HG02840 (cell line): ENCODE measurements around the gene SLC12A8.

Experiments used
- ATAC-seq: cut with Tn5 transposase; IDR thresholded peaks from one replicate; pipeline ENCODE4 v1.9.1; 2021; ENCODE audit warnings: mild to moderate bottlenecking, moderate library complexity, moderate number of reproducible peaks; ENCODE audit not compliant: unreplicated experiment, low FRiP score

Gene SLC12A8

GRCh38 chr3:125058529-125058928 is 154.0 kb downstream of the SLC12A8 start:
- no peak for ATAC-seq

GRCh38 chr3:125057186-125057850 is 155.2 kb downstream of the SLC12A8 start:
- no peak for ATAC-seq

DNA sequence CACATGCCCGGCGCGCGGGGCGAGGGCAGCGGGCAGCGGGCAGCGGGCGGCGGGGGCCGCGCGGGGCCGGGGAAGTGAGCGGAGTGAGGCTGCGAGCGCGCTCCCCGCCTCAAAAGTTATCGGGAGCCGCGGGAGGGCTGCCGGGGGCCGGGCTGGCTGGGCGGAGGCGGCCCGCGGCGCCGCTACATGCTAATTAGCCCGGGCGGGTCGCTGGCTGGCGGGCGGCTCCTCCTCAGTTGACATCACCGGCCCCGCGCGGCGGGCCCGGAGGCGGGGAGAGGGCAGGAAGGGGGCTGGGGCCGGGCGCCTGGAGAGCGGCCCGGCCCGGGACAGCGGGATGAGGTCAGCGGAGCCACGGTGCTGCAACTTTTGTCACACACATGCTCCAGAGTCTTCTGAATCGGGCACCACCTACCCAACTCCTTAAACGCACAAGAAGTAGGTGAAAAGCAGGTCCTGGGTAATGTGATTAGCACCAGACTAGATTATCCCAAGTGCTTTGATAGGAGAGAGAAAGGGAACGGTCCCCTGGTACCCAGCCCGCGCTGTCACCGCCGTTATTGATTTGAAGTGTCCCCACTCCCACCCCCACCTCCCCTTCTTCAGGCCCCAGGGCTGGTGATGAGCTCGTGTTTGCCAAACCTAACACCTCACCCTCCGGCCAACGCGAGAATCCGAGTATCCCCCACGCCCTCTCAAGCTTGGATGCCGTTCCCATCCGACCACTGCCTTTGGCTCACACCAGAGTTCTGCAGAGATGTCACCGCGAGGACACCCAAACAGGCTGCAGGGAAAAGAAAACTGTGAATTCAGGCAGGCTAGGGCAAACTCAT is 156.4 kb downstream of the SLC12A8 start, which contains the start of gene HEG1:
Gene HEG1 (minus strand): TSS at position 85 of the 833 bp plus-strand sequence. CDS start 107 bp downstream, outside the sequence.
- peak; percentile 54 for ATAC-seq

DNA sequence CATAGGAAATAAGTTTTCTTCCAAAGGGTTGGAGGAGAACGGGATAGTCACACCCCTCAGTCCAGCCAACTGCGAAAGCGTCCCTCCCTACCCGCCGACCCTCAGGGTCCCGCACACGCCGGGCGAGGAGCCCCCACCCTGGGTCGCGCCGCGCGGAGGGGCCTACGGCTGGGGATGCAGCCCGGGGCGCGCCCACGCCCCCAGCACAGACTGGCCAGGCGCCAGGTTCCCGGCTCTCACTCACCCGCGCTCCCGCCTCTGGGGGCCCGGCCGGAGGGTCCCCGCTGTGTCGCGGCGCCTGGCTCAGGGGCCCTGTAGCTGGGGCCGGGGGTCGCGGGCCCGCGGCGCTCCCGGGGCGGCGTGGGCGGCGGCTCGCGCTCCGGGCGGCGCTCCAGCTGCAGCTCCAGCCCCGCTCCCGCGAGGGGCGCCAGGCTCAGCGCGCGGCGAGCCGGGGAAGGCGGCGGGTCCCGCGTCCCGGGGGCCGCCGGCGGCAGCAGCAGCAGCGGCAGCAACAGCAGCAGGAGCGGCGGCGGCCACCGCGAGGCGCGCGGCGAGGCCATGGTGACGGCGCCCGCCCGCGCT is 157.1 kb downstream of the SLC12A8 start:
- ATAC-seq = peak; percentile 17

- no peak for ATAC-seq
Measured at GRCh38 chr3:125054449-125055329, 157.9 kb downstream of the SLC12A8 start.

- ATAC-seq = no peak
Measured at GRCh38 chr3:125054062-125054448, 158.5 kb downstream of the SLC12A8 start.

DNA sequence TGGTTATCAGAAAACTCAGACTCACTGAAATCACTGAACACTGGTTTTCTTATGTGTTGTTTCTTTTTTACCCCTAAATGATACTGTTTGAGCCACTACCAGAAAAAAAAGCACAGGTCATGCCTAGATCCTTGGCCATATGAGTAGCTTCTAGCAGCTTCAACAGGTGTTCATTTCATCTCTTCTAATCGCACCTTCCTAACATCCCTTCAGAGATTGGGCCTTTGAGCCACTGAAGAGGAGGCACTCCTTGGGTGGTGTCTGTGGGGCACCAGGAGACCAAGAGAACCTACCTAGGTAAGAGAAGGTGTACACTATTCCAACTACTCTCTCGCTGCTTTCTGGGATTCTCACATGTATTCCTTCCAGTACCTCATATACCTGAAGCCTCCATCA is 159.2 kb downstream of the SLC12A8 start:
- ATAC-seq = no peak

- no peak for ATAC-seq
Measured at GRCh38 chr3:125052624-125053303, 159.8 kb downstream of the SLC12A8 start.

DNA sequence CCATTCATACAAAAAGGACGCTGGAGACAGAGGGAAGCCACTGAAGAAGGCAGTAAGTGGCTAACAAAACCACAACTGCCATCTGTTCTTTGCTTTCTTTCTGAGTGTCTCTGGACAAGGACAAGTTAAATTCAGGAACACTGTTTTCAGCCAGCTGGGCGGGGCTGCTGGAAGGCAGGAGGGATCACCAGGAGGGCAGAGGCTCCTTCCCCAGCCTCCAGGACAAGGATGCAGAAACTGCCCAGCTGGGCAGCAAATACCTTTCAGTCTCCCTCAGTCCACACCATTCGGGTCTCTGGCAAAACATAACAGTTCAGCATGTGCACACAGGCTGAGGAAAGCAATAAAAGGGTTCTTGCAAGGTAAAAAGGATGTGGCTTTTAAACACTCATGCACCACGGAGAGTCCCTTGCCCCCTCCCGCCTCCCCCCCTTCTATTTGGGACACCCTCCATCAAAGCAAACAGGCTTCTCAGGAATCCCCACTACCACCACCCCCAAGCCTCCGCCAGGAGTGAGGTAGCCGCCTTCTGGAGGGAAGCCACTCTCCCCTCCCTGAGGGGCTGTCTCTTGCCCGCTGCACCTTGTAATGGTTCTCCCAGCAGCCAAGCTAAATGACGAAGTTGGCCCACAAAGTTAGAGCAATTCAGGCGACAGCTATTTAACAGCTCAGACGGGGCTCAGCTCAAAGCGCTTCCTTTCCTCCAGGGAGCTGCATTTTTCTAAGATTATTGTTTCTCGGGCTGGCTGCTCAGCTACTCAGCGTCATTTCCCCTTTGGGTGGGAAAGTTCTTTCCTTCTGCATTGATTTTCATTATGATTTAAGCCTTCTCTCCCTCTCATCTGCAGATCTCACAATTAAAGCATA is 160.6 kb downstream of the SLC12A8 start:
- ATAC-seq = no peak

- no peak for ATAC-seq
Measured at GRCh38 chr3:125051205-125051604, 161.3 kb downstream of the SLC12A8 start.

- no peak for ATAC-seq
Measured at GRCh38 chr3:125050488-125051090, 162.0 kb downstream of the SLC12A8 start.

DNA sequence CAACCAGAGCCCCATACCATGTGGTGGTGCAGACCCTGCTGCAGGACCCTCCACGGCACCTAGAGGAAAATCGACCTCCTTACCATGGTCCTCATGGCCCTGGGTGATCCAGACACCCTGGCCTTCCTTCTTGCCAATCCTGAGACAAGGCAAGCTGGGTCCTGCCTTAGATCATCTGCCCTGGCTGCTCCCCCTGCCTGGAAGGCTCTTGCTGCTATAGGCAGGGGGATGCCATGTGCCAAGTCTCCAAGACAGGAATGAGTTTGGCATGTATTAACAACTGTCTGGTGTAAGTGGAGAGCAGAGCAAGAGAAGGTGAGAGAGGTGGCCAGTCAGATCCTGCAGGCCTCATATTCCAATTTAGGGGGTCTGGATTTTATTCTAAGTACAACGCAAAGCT is 164.3 kb downstream of the SLC12A8 start:
- ATAC-seq = no peak

DNA sequence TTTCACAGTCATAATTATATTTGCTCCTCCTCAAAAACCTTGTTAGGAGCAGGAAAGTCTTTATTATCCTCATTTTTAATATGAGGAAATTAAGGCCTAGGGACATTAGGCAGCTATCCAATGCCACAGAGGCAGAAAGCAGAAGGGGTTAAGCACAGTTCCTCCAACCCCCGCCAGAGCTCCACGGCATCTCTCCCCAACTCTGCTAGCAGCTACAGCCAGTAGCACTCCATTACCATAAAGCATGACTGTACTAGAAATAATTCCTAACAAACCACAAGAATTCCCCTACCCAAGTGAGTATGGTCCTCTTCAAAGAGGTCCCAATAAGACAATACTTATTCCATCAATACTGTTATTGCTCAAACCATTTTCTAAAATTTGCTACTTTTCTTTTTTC is 166.6 kb downstream of the SLC12A8 start:
- no peak for ATAC-seq

- ATAC-seq = no peak
Measured at GRCh38 chr3:125045194-125045593, 167.4 kb downstream of the SLC12A8 start.

DNA sequence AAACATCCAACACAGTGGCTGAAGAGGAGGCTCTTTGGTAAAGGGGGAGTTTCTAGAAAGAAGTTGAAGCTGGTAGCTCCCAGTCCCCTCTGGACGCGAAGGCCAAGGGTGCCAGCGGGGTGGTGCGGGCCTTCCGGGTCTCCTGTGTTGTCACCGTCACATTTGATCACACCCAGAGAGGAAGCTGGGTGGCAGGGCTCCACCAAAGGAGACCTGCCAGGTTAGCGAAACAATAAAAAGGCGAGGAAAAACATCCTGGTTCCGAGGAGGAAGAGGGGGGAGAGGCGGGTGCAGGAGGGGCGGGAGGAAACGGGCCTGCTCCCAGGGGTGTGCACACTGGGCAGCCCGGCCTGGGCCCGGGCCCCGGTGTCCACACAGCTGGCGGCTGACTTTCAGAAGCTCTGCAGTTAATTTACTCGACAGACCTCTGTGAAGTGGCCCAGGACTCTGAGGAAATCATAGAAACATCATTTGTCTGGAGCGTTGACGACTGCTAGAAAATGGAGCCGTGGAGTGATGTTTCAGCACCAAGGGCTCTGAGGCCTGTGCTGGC is 168.9 kb downstream of the SLC12A8 start:
- no peak for ATAC-seq

DNA sequence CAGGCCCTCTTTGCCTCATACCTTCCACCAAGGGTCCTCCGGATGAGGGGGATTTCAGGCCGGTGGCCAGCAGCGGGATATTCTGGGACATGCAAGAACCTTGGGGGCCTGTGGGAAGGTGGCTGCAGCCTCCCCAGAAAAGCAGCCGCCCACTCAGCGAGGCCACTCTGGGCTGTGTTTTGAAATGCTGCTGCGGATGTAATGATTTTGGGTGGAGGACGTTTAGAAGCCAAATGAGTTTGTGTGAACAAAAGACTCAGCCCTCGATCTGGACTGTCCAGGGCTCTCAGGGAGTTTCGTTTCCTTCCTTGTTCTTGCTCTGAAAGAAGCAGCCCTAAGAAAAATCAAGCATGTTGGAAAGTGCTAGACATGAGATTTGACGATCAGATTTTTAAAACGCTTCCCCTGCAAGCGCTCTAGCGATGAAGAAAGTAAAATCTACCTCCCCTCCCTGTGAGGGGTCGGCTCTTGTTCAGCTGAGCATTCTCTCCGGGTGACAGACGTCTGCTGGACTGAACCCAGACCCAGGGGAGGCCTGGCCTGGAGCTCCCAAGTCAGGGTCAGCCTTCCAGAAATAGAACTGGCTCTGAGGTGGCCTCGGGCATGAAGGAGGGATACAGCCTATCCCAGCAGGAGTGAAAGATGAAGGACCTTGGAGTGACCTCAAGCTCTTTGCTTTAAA is 169.7 kb downstream of the SLC12A8 start:
- no peak for ATAC-seq
